A673 (cell line): ENCODE measurements around the gene INPP5A.

Experiments
- EZH2 ChIP-seq: fragments of 200-600 bp; sonication (generic); IDR thresholded peaks from 2 replicates; pipeline ENCODE4 v1.6.1; 2017; ENCODE audit warnings: borderline replicate concordance, low read depth, mild to moderate bottlenecking, mixed read lengths, antibody characterized with exemption, low read length; ENCODE audit not compliant: poor library complexity, severe bottlenecking
- TF ChIP-seq, protein P1 (sequence below): fragments of 300-800, 200-600 bp; sonication (generic); conservative IDR thresholded peaks from 2 replicates; pipeline ENCODE4 v1.5.1; 2017; ENCODE audit warnings: low read depth, mild to moderate bottlenecking, antibody characterized with exemption, low read length, moderate library complexity, mixed read lengths

DNA sequence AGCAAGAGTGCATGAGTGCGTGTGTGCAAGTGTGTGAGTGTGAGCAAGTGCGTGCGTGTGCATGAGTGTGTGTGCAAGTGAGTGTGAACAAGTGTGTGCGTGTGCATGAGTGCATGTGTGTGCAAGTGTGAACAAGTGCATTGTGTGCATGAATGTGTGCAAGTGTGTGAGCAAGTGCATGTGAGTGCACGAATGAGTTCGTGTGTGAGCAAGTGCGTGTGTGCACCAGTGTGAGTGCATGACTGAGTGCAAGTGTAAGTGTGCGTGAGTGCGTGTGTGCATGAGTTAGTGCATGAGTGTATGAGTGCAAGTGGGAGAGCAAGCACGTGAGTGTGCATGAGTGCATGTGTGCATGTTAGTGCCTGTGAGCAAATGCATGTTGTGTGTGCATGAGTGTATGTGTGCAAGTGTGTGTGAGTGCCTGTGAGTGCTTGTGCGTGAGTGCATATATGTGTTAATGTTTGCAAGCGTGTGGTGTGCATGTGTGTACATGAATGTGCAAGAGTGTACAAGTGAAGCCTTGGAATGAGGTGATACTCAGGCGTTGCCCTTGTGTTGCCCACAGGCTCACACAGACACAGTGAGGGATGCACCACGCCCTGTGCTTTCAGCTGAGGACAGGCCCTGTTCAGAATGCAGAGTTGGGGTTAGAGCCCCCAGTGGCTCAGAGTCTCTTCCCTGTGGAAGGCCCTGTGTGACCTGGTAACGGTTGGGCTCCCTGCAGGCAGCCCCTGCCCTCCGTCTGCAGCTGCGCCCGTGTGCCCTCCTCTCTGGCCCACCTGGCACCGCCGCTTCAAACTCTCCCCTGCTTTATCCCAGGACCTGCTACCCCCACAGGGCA lies 151.2 kb downstream of the INPP5A start:
- TF ChIP-seq, protein P1, sequence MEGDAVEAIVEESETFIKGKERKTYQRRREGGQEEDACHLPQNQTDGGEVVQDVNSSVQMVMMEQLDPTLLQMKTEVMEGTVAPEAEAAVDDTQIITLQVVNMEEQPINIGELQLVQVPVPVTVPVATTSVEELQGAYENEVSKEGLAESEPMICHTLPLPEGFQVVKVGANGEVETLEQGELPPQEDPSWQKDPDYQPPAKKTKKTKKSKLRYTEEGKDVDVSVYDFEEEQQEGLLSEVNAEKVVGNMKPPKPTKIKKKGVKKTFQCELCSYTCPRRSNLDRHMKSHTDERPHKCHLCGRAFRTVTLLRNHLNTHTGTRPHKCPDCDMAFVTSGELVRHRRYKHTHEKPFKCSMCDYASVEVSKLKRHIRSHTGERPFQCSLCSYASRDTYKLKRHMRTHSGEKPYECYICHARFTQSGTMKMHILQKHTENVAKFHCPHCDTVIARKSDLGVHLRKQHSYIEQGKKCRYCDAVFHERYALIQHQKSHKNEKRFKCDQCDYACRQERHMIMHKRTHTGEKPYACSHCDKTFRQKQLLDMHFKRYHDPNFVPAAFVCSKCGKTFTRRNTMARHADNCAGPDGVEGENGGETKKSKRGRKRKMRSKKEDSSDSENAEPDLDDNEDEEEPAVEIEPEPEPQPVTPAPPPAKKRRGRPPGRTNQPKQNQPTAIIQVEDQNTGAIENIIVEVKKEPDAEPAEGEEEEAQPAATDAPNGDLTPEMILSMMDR = no peak
- TF ChIP-seq EZH2 = no peak
